PC-9 (cell line): ENCODE data around the gene GLB1L3. TPM values are rescaled to one million over a fixed set of nuclear protein-coding genes. Genes with fewer than 3 reads are reported as not detected.

Experiments used
- BruUV-seq: library from RNA; stranded (reverse); fragments of 400-500 nt; replicated peaks from 2 replicates; lab custom pipeline; 2021; lab: Mats Ljungman, UMichigan
- CTCF ChIA-PET: fragments of 300-600 bp; sonication (Branson Sonifier 250); formaldehyde crosslinking; loops from one replicate; lab custom pipeline; 2022; ENCODE audit warnings: antibody characterized with exemption; lab: Charles Lee
- POLR2A ChIA-PET: fragments of 300-600 bp; sonication (Branson Sonifier 250); formaldehyde crosslinking; loops from one replicate; lab custom pipeline; 2022; ENCODE audit warnings: antibody characterized with exemption; ENCODE audit not compliant: unreplicated experiment; lab: Charles Lee
- DNase-seq, 2 experiments: peaks; one replicate each; pipeline versions ENCODE4 v3.0.0 to v3.0.0-alpha.2; 2015 to 2022; ENCODE audit warnings: mixed read lengths in 1 of 2
- H2AFZ ChIP-seq: fragments of 200-600 bp; sonication (generic); 2 replicates; pipeline ENCODE4 v1.8.1; 2017; ENCODE audit warnings: antibody characterized with exemption
- H3F3A ChIP-seq: fragments of 200-600 bp; sonication (generic); 2 replicates; pipeline ENCODE4 v1.8.1; 2017; ENCODE audit warnings: antibody characterized with exemption, mild to moderate bottlenecking, low read depth; ENCODE audit not compliant: insufficient read depth
- H3K27ac ChIP-seq: fragments of 200-600 bp; sonication (generic); 2 replicates; pipeline ENCODE4 v1.6.1; 2016; ENCODE audit warnings: mixed run types
- H3K27me3 ChIP-seq: fragments of 200-600 bp; sonication (generic); 2 replicates; pipeline ENCODE4 v1.6.1; 2016; ENCODE audit warnings: low read depth, mixed run types; ENCODE audit not compliant: insufficient read depth
- H3K36me3 ChIP-seq: fragments of 200-600 bp; sonication (generic); 2 replicates; pipeline ENCODE4 v1.6.1; 2016; ENCODE audit warnings: low read depth, mixed run types
- H3K4me1 ChIP-seq: fragments of 200-600 bp; sonication (generic); replicated peaks from 2 replicates; pipeline ENCODE4 v1.6.1; 2016; ENCODE audit warnings: mixed run types; ENCODE audit not compliant: insufficient read depth
- H3K4me2 ChIP-seq: fragments of 200-600 bp; sonication (generic); 2 replicates; pipeline ENCODE4 v1.6.1; 2017; ENCODE audit warnings: mixed run types
- H3K4me3 ChIP-seq: fragments of 200-600 bp; sonication (generic); 2 replicates; pipeline ENCODE4 v1.6.1; 2016; ENCODE audit warnings: mixed run types
- H3K79me2 ChIP-seq: fragments of 200-600 bp; sonication (generic); 2 replicates; pipeline ENCODE4 v1.6.1; 2017; ENCODE audit warnings: low read depth, mixed run types
- H3K9me2 ChIP-seq: fragments of 200-600 bp; sonication (generic); 2 replicates; pipeline ENCODE4 v1.8.1; 2017; ENCODE audit warnings: mild to moderate bottlenecking; ENCODE audit not compliant: insufficient read depth
- H3K9me3 ChIP-seq: fragments of 200-600 bp; sonication (generic); 2 replicates; pipeline ENCODE4 v1.8.1; 2016; ENCODE audit warnings: low read depth; ENCODE audit not compliant: insufficient read depth
- H4K20me1 ChIP-seq: fragments of 200-600 bp; sonication (generic); 2 replicates; pipeline ENCODE4 v1.8.1; 2017; ENCODE audit not compliant: insufficient read depth
- CTCF ChIP-seq: fragments of 200-600 bp; sonication (generic); conservative IDR thresholded peaks from 2 replicates; pipeline ENCODE4 v1.6.1; 2017; ENCODE audit warnings: mixed run types, antibody characterized with exemption, mild to moderate bottlenecking, moderate library complexity
- EZH2 ChIP-seq: fragments of 200-600 bp; sonication (generic); IDR thresholded peaks from 2 replicates; pipeline ENCODE4 v1.8.0; 2017; ENCODE audit warnings: antibody characterized with exemption, low read depth
- intact Hi-C: fragments of 100-400 bp; cut with micrococcal nuclease; formaldehyde crosslinking; loops from one replicate; pipeline ENCODE4 v1.10.0; 2022; ENCODE audit not compliant: unreplicated experiment
- total RNA-seq: library from RNA; stranded (reverse); gene quantifications from 2 replicates; pipeline ENCODE4 v1.2.3, GENCODE V29; 2021

Gene GLB1L3
- total RNA-seq, 1 experiment from 2014 or later: not detected

GRCh38 chr11:134252346-134253187 is 23.6 kb upstream of the GLB1L3 start:
- no peak for DNase-seq
- Histone ChIP-seq H3K4me1 (peaks cover 15% of the 10 kb centered on the region), H2AFZ (peak overlapping the region; percentile 99), H3K9me2 (no peaks in the 10 kb centered on the region), H3K4me2 (peak overlapping the region; percentile 85), H3K79me2 (peaks cover 18% of the 10 kb centered on the region), H3K4me3 (peak overlapping the region; percentile 73), H3K27me3 (no peaks in the 10 kb centered on the region), H3K36me3 (no peaks in the 10 kb centered on the region), H3K9me3 (no peaks in the 10 kb centered on the region), H4K20me1 (no peaks in the 10 kb centered on the region), H3K27ac (no peak overlapping the region), H3F3A (no peaks in the 10 kb centered on the region)
- BruUV-seq: no TSS peak
- intact Hi-C loops: loop anchor here (2.0 to 5.0 kb wide), 2 partner anchors 28 to 80 kb away; partner anchors contain the start of genes GLB1L2 and VPS26B
- ChIA-PET POLR2A (no interaction called here), CTCF (interaction anchor here (0.6 kb wide), 1 partner anchor 85 kb away, joined by 4 read pairs; no protein-coding TSS in a partner anchor)
- no peak for TF ChIP-seq CTCF
- TF ChIP-seq EZH2: no peak

GRCh38 chr11:134253188-134253993 is 22.8 kb upstream of the GLB1L3 start, which contains the start of the genes ACAD8 and THYN1:
TSS of gene ACAD8 (plus strand) at chr11:134253568. CDS start at chr11:134253601, 33 bp downstream.
TSS of gene THYN1 (minus strand) at chr11:134253352. CDS start at chr11:134252882, 470 bp downstream.
- no peaks in the 10 kb centered on the region for H3F3A ChIP-seq
- ChIA-PET CTCF (interaction anchor here (0.6 to 0.7 kb wide), 2 partner anchors 20 to 99 kb away, joined by 4 read pairs; no protein-coding TSS in a partner anchor), POLR2A (interaction anchor here (0.6 to 0.8 kb wide), 3 partner anchors 29 to 51 kb away, joined by 3 to 11 read pairs (median 6); partner anchors contain the start of genes NCAPD3 and VPS26B)
- no TSS peak for BruUV-seq
- H3K36me3 ChIP-seq: no peaks in the 10 kb centered on the region
- H3K27me3 ChIP-seq: no peaks in the 10 kb centered on the region
- peak within 1 kb of the TSS; percentile 73 for H3K4me3 ChIP-seq
- H3K9me3 ChIP-seq: no peaks in the 10 kb centered on the region
- H3K4me1 ChIP-seq: peaks cover 15% of the 10 kb centered on the region
- H2AFZ ChIP-seq: peak within 1 kb of the TSS; percentile 99
- peak; percentile 92 for DNase-seq
- TF ChIP-seq CTCF: peak; percentile 39; the same call in 1 of the 2 replicates
- TF ChIP-seq EZH2: no peak
- no peak within 1 kb of the TSS for H3K27ac ChIP-seq
- H3K79me2 ChIP-seq: peaks cover 18% of the 10 kb centered on the region
- intact Hi-C loops: loop anchor here (2.0 to 5.0 kb wide), 2 partner anchors 29 to 79 kb away; partner anchors contain the start of genes GLB1L2 and VPS26B
- H4K20me1 ChIP-seq: no peaks in the 10 kb centered on the region
- peak within 1 kb of the TSS; percentile 96 for H3K4me2 ChIP-seq
- no peaks in the 10 kb centered on the region for H3K9me2 ChIP-seq
